Left ventricle myocardium inferior (tissue), 1 donor: ENCODE data around the gene RAB11FIP4. TPM values are rescaled to one million over a fixed set of nuclear protein-coding genes. Genes with fewer than 3 reads are reported as not detected.
A peak's percentile ranks its signal among the peaks of the same experiment; 100 is the strongest.

Experiments
- DNase-seq: peaks from one replicate; pipeline ENCODE4 v3.0.0-alpha.2; 2020
- H3K27ac ChIP-seq: fragments of 200-600 bp; replicated peaks from 2 replicates; pipeline ENCODE4 v1.8.0; 2021
- H3K27me3 ChIP-seq: fragments of 200-600 bp; 2 replicates; pipeline ENCODE4 v1.8.0; 2021; ENCODE audit warnings: low read depth
- H3K36me3 ChIP-seq: fragments of 200-600 bp; 2 replicates; pipeline ENCODE4 v1.8.0; 2021
- H3K4me1 ChIP-seq: fragments of 200-600 bp; 2 replicates; pipeline ENCODE4 v1.8.0; 2021
- H3K4me3 ChIP-seq: fragments of 200-600 bp; 2 replicates; pipeline ENCODE4 v1.8.0; 2021; ENCODE audit warnings: mild to moderate bottlenecking, moderate library complexity
- H3K9me3 ChIP-seq: fragments of 200-600 bp; replicated peaks from 2 replicates; pipeline ENCODE4 v1.8.0; 2021
- CTCF ChIP-seq: fragments of 200-600 bp; IDR thresholded peaks from 2 replicates; pipeline ENCODE4 v1.8.0; 2021; ENCODE audit warnings: antibody characterized with exemption, mild to moderate bottlenecking, borderline replicate concordance
- intact Hi-C: fragments of 100-400 bp; cut with micrococcal nuclease; formaldehyde crosslinking; loops from one replicate; pipeline ENCODE4 v1.11.0; 2022
- total RNA-seq: library from RNA; stranded (reverse); fragmentation: NEBNext Ultra II Directional; extraction: Animal tissue kit (Norgen Biotek cat#: 25700); gene quantifications from one replicate; pipeline ENCODE4 v1.2.1, GENCODE V29; 2021
- donor health status: DM: no; HTN: yes; CAD: no; lungs with severe emphysema.

The RAB11FIP4 gene
- total RNA-seq, 1 donor from 2014 or later, result 8.3 TPM

GRCh38 chr17:31469959-31470358 lies 78.5 kb downstream of the RAB11FIP4 start:
- no peak for DNase-seq
- no peak for TF ChIP-seq CTCF
- H3K4me1 ChIP-seq, result peaks cover 36% of the 10 kb centered on the region

GRCh38 chr17:31470592-31470991 lies 79.1 kb downstream of the RAB11FIP4 start:
- Histone ChIP-seq H3K9me3 (no peaks in the 10 kb centered on the region), H3K4me1 (peaks cover 36% of the 10 kb centered on the region), H3K36me3 (no peaks in the 10 kb centered on the region), H3K27ac (no peak overlapping the region), H3K4me3 (no peak overlapping the region), H3K27me3 (peaks cover 4% of the 10 kb centered on the region)
- TF ChIP-seq CTCF, result no peak
- intact Hi-C loops, result no loop called here
- no peak for DNase-seq

More at GRCh38 chr17:31469959-31470358, 78.5 kb downstream of the RAB11FIP4 start:
- H3K4me3 ChIP-seq, result no peak overlapping the region
- intact Hi-C loops, result no loop called here
- H3K27ac ChIP-seq, result peak overlapping the region; percentile 42
- H3K36me3 ChIP-seq, result no peaks in the 10 kb centered on the region
- H3K27me3 ChIP-seq, result peaks cover 4% of the 10 kb centered on the region
- no peaks in the 10 kb centered on the region for H3K9me3 ChIP-seq

- no peak overlapping the region for H3K4me3 ChIP-seq
- peaks cover 27% of the 10 kb centered on the region for H3K4me1 ChIP-seq
- H3K27ac ChIP-seq, result no peak overlapping the region
- no peaks in the 10 kb centered on the region for H3K36me3 ChIP-seq
- DNase-seq, result no peak
- intact Hi-C loops, result no loop called here
- no peak for TF ChIP-seq CTCF
- peaks cover 5% of the 10 kb centered on the region for H3K27me3 ChIP-seq
- H3K9me3 ChIP-seq, result no peaks in the 10 kb centered on the region
These were observed 80.7 kb downstream of the RAB11FIP4 start for GRCh38 chr17:31472137-31472536.

GRCh38 chr17:31475378-31476162 lies 84.1 kb downstream of the RAB11FIP4 start:
- H3K4me1 ChIP-seq, result peaks cover 18% of the 10 kb centered on the region
- no peaks in the 10 kb centered on the region for H3K9me3 ChIP-seq
- no peak overlapping the region for H3K27ac ChIP-seq
- H3K27me3 ChIP-seq, result peaks cover 12% of the 10 kb centered on the region
- intact Hi-C loops, result no loop called here
- no peak for TF ChIP-seq CTCF
- DNase-seq, result no peak
- no peaks in the 10 kb centered on the region for H3K36me3 ChIP-seq
- H3K4me3 ChIP-seq, result no peak overlapping the region

GRCh38 chr17:31476525-31477416 lies 85.3 kb downstream of the RAB11FIP4 start:
- intact Hi-C loops, result no loop called here
- no peak overlapping the region for H3K4me3 ChIP-seq
- H3K9me3 ChIP-seq, result no peaks in the 10 kb centered on the region
- no peak for DNase-seq
- H3K4me1 ChIP-seq, result peaks cover 18% of the 10 kb centered on the region
- no peaks in the 10 kb centered on the region for H3K36me3 ChIP-seq
- H3K27me3 ChIP-seq, result peaks cover 16% of the 10 kb centered on the region
- no peak overlapping the region for H3K27ac ChIP-seq
- no peak for TF ChIP-seq CTCF
